Vagina (tissue), 2 donors: ENCODE measurements around the gene FUZ. TPM values are rescaled to one million over a fixed set of nuclear protein-coding genes. Genes with fewer than 3 reads are reported as not detected.

ENCODE experiments used
- DNase-seq, 2 donors: peaks; one replicate each; pipeline ENCODE4 v3.0.0-alpha.2; 2017; ENCODE audit errors: extremely low spot score in 2 of 2
- H3K27ac ChIP-seq: fragments of 200-600 bp; sonication (generic); one replicate; pipeline ENCODE4 v1.5.1; 2019
- H3K27me3 ChIP-seq: fragments of 200-600 bp; sonication (generic); one replicate; pipeline ENCODE4 v1.5.1; 2019
- H3K36me3 ChIP-seq, 2 donors: fragments of 200-600 bp; sonication (generic); one replicate each; pipeline ENCODE4 v1.5.1; 2017 to 2019
- H3K4me1 ChIP-seq: fragments of 200-600 bp; sonication (generic); one replicate; pipeline ENCODE4 v1.5.1; 2019
- H3K4me3 ChIP-seq, 2 donors: fragments of 200-600 bp; sonication (generic); 1 replicate in 1 of 2; 2 replicates in 1 of 2; pipeline ENCODE4 v1.5.1; 2016 to 2019
- H3K9me3 ChIP-seq: fragments of 200-600 bp; sonication (generic); one replicate; pipeline ENCODE4 v1.5.1; 2019
- CTCF ChIP-seq, 3 experiments: fragments of 450-650 bp in 2 of 3; fragments of 200-600 bp in 1 of 3; sonication (generic) in 1 of 3; IDR thresholded peaks; one replicate each; pipeline ENCODE4 v1.5.1; 2017 to 2019; ENCODE audit warnings: antibody characterized with exemption in 3 of 3, mild to moderate bottlenecking in 2 of 3, moderate library complexity in 2 of 3
- POLR2A ChIP-seq, 2 donors: fragments of 450-650 bp; IDR thresholded peaks; one replicate each; pipeline ENCODE4 v1.6.1; 2017; ENCODE audit warnings: antibody characterized with exemption in 2 of 2, mild to moderate bottlenecking in 2 of 2, moderate library complexity in 2 of 2
- POLR2AphosphoS5 ChIP-seq, 2 donors: sonication (generic); formaldehyde crosslinking; IDR thresholded peaks; one replicate each; pipeline ENCODE4 v1.9.0; 2017; ENCODE audit warnings: antibody characterized with exemption in 2 of 2, mild to moderate bottlenecking in 2 of 2, low read depth in 1 of 2; ENCODE audit not compliant: insufficient read depth in 1 of 2
- intact Hi-C: fragments of 100-400 bp; cut with DNase I; formaldehyde crosslinking; loops from one replicate; pipeline ENCODE4 v1.15.1; 2023
- total RNA-seq: library from RNA; depleted of rRNA; stranded (reverse); fragments of >200 nt; gene quantifications from one replicate; pipeline ENCODE4 v1.2.3, GENCODE V29; 2016

The FUZ gene
- total RNA-seq, 1 donor from 2014 or later = 11.5 TPM

- TF ChIP-seq POLR2A (IDR thresholded peaks at IDR 0.05) (no peak), POLR2AphosphoS5 (IDR thresholded peaks at IDR 0.05; ENCODE audit: insufficient read depth in 1 of 2, low read depth in 1 of 2) (no peak), CTCF (IDR thresholded peaks at IDR 0.05) (no peak)
- Histone ChIP-seq H3K36me3 (peaks cover 0 to 80% of the 10 kb centered on the region in 2 donors), H3K9me3 (no peaks in the 10 kb centered on the region), H3K4me3 (peak overlapping the region; percentile 36 to 53), H3K27me3 (no peaks in the 10 kb centered on the region), H3K27ac (peak overlapping the region; percentile 76), H3K4me1 (peaks cover 14% of the 10 kb centered on the region)
- no peak for DNase-seq
- intact Hi-C loops = no loop called here
Observed at GRCh38 chr19:49801401-49801888, 11.6 kb downstream of the FUZ start.

DNA sequence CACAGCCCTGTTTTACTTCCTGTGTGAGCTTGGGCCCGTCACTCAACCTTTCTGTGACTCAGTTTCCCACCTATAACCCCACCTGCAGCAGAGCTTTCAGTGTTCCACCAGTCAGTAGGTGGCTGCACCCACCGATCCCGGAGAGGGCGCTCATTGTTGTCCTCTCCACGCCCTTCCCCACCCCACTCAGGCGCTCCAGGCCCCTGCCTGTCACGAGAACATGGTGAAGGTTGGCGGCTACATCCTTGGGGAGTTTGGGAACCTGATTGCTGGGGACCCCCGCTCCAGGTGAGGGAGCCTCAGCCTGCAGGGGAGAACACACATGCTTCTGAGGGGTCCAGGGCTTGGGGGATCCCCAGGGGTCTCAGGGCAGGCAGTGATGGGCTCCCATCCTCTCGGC lies 12.3 kb downstream of the FUZ start:
- no peak overlapping the region for H3K4me3 ChIP-seq
- TF ChIP-seq POLR2A (IDR thresholded peaks at IDR 0.05) (no peak), CTCF (IDR thresholded peaks at IDR 0.05) (no peak)
- H3K36me3 ChIP-seq = peaks cover 0 to 83% of the 10 kb centered on the region in 2 donors
- H3K27me3 ChIP-seq = no peaks in the 10 kb centered on the region
- DNase-seq = no peak
- intact Hi-C loops = no loop called here
- no peaks in the 10 kb centered on the region for H3K9me3 ChIP-seq
- peak overlapping the region; percentile 76 for H3K27ac ChIP-seq
- H3K4me1 ChIP-seq = peaks cover 14% of the 10 kb centered on the region

DNA sequence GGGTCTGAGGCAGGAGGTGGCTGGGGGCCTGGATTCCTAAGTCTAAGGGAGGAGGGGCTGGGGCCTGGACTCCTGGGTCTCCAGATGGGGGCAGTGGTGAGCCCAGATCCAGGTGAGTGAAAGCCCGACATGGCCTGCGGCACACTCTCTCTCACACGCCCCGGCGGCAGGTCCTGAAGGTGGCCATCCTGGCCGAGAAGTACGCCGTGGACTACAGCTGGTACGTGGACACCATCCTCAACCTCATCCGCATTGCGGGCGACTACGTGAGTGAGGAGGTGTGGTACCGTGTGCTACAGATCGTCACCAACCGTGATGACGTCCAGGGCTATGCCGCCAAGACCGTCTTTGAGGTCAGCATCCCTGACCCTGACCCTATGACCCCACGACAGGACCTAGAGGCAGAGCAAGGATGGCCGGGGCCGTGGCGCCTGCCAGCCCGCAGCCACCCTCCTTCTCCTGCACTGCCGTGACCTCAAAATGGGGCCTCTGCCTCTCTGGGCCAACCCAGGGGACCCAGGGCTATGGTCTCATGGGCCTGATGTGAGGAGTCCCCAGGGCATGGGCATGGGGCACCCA lies 13.2 kb downstream of the FUZ start:
- DNase-seq = no peak
- Histone ChIP-seq H3K27ac (no peak overlapping the region), H3K4me1 (peaks cover 14% of the 10 kb centered on the region), H3K27me3 (no peaks in the 10 kb centered on the region), H3K36me3 (peaks cover 2 to 83% of the 10 kb centered on the region in 2 donors), H3K4me3 (no peak overlapping the region), H3K9me3 (no peaks in the 10 kb centered on the region)
- TF ChIP-seq POLR2A (IDR thresholded peaks at IDR 0.05) (no peak), CTCF (IDR thresholded peaks at IDR 0.05) (no peak), POLR2AphosphoS5 (IDR thresholded peaks at IDR 0.05; ENCODE audit: insufficient read depth in 1 of 2, low read depth in 1 of 2) (no peak)
- intact Hi-C loops = no loop called here

DNA sequence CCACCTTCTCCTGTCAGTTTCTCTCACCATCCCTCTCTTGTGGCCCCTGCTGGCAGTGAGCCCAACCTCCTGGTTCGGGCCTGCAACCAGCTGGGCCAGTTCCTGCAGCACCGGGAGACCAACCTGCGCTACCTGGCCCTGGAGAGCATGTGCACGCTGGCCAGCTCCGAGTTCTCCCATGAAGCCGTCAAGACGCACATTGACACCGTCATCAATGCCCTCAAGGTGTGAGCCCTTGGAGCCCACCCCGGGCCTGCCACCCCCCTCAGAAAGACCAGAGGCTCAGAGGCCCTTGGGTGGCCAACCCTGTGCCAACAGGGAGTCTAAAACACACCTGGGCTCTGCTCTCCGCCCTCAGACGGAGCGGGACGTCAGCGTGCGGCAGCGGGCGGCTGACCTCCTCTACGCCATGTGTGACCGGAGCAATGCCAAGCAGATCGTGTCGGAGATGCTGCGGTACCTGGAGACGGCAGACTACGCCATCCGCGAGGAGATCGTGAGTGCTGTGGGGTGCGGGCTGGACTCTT lies 13.8 kb downstream of the FUZ start:
- TF ChIP-seq CTCF (IDR thresholded peaks at IDR 0.05) = no peak
- no peak for TF ChIP-seq POLR2A (IDR thresholded peaks at IDR 0.05)
- TF ChIP-seq POLR2AphosphoS5 (IDR thresholded peaks at IDR 0.05; ENCODE audit: insufficient read depth in 1 of 2, low read depth in 1 of 2) = no peak
- Histone ChIP-seq H3K36me3 (peaks cover 4 to 83% of the 10 kb centered on the region in 2 donors), H3K4me1 (peaks cover 14% of the 10 kb centered on the region), H3K9me3 (no peaks in the 10 kb centered on the region), H3K27me3 (no peaks in the 10 kb centered on the region), H3K27ac (no peak overlapping the region), H3K4me3 (no peak overlapping the region)
- DNase-seq = no peak
- intact Hi-C loops = no loop called here

- H3K9me3 ChIP-seq = no peaks in the 10 kb centered on the region
- H3K4me1 ChIP-seq = peaks cover 14% of the 10 kb centered on the region
- H3K36me3 ChIP-seq = peaks cover 4 to 85% of the 10 kb centered on the region in 2 donors
- no peak for TF ChIP-seq POLR2AphosphoS5 (IDR thresholded peaks at IDR 0.05; ENCODE audit: insufficient read depth in 1 of 2, low read depth in 1 of 2)
- no peak for TF ChIP-seq CTCF (IDR thresholded peaks at IDR 0.05)
- TF ChIP-seq POLR2A (IDR thresholded peaks at IDR 0.05) = no peak
- H3K27me3 ChIP-seq = no peaks in the 10 kb centered on the region
- DNase-seq = no peak
- H3K27ac ChIP-seq = no peak overlapping the region
- intact Hi-C loops = no loop called here
- H3K4me3 ChIP-seq = no peak overlapping the region
Observed at GRCh38 chr19:49798574-49798973, 14.5 kb downstream of the FUZ start.
